Cerebellar nuclear complex (tissue), 1 donor: Measurements from ENCODE around the gene RBBP8NL.

Source experiments
- DNase-seq, 2 experiments: peaks; one replicate each; lab custom pipeline; 2025; lab: John Stamatoyannopoulos, UW

The RBBP8NL gene

GRCh38 chr20:62461157-62461556 lies 33.8 kb upstream of the RBBP8NL start:
- no peak for DNase-seq

DNA sequence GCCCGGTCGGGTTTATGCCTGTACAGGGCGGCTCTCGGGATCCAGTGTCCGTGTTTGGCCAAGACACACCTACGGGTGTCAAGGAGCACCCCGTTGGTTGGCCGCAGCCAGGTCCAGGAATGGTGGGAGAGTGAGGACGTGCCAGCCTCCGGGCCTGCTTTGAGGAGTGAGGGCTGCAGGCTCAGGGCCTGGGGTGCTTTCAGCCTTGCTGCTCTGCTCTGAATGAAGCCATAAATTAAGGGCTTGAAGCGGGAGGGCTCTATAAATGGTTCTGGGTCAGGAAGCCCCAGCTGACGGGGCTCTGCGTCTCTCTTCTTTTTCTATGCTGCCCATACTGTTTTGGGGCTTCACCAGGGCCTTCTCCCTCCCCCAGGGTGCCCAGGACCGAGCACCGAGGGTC lies 33.3 kb upstream of the RBBP8NL start:
- no peak for DNase-seq

DNA sequence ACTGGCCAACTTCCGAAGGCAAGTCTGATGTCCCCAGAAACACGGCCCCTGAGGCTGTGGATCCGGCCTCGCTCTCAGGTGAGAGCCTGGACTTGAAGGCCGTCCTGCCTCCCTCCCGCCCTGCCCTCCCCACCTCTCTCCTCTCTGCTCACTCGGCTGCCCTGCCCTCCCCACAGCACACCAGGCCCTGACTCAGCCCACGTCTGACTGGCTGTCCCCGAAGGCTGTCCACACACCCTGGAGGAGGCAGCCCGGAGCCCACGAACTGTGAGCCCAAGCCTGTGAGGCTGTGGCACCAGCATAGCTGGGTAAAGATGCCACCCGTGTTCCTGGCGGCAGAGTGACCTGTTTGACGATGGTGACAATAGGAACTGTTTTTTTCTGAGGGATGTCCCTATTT lies 32.1 kb upstream of the RBBP8NL start:
- DNase-seq: no peak

DNA sequence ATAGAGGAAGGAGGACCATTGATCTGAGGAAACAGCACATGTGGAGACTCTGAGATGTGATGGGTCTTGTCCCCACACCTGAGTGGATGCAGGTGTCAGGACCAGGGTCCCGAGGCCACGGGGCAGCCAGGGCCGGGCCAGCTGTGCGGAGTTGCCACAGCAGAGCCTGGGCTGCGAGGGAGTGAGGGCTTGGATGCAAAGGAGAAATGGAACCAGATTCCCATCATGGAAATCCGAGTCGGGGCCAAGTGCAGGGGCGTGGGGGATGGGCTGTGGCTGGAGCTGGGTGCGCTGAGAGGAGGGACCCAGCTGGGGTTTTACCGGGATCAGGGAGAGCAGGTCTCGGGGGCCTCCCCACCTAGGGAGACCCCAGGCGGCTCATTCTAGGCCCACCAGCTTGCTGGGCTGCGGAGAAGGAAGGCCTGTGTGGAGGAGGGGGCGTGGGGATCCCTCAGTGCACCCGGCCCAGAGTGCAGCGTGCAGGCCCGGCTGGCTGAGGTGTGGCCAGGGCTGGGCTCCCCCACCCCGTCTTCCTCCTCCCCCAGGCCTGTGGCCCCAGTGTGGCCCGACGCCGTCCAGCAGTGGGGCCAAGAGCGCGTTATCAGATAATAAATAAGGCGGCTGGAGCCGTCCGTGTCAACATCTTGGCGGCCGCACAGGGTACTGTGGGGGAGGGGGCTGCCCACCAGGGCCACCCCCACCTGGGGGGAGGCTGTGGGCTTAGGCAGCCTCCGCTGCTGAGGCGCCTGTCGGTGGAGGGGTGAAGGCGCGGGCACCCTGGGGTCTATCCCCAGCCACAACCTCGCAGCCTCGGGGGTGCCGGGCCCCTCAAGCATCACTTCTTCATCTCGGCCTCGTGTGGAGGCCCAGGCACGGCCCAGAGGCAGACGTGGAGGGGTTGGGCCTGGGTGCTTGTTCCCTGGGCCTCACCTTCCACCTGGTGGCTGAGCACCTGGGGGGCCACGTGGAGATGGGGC lies 31.2 kb upstream of the RBBP8NL start:
- no peak for DNase-seq

GRCh38 chr20:62457831-62458230 lies 30.5 kb upstream of the RBBP8NL start:
- DNase-seq: no peak

- no peak for DNase-seq
Measured at GRCh38 chr20:62457098-62457497, 29.8 kb upstream of the RBBP8NL start.

DNA sequence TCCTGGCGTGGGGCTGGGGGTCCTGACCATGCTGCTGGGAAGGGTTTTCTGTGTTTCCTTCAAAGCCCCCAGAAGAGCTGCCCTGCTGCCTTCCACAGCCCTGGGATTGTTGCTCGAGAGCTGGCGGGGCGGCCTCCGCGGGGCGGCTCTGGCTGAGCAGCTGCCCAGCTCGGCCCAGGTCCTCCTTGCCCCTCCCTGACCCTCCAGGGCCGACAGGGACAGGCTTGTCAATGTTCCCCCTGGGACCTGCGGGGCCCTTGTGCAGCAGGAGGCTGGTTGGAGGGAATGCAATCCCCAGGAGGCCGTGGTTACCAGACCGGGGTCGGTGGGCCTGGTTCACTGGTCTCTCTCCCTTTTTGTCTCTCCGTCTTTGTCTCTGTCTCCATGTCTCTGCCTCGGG lies 28.6 kb upstream of the RBBP8NL start:
- no peak for DNase-seq

DNA sequence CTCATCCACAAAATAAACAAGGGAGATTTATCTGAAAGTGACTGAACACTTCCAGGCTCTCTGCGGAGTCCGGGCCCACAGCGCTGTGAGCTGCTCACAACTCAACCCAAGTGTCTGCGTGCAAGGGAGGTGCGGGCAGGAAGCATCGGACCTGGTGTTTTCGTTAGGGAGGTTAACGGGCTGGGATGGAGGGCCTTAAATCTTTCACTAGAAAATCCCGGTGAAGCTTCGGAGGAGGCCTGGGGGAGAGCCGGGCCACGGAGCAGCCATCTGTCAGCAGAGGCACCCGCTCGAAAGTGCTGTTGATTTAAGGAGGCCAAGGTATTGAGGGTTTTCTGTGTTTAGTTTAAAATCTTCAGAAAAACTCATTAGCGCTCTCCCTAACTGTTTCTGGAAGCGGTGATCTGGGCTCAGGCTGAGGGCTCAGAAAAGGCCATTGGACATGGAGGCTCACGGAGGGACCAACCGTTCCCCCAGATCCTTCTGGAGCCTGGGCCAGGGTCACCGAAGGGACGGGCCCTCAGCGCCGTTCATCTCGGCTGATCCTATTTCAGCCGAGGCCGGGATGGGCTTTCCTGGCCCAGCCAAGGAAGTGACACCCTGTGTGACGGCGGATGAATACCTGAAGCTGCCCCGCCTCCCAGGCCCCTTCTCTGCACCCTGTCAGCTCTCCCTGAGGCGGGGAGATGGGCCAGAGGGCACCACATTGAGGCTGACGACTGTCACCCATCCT lies 27.7 kb upstream of the RBBP8NL start:
- no peak for DNase-seq

DNA sequence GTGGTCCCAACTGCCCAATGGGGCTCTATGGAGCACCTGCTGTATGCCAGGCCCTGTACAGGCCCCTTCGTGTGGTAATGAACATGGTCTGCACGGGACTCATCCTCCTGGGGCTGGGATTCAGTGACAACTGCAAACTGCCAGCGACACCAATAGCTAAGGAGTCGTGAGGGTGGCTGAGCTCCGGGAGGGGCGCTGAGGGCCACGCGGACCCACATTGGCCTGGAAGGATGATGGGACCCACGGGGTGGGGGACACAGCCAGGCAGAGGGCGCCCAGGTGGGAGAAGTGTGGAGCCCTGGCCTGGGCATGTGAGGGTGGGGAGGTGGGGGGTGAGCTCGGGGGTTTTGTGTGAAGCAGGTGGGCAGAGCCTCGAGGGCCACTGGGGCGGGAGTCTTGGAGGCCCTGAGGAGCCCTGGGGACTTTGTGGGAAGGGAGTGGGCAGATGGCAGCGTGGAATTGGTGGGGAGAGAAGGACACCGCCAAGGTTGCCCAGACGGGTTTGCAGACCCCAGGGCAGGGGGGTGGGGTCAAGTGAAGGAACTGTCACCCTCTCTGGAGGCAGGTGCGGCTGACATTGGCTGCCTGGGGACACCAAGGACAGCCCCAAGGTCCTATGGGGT lies 26.0 kb upstream of the RBBP8NL start:
- DNase-seq: no peak

GRCh38 chr20:62452475-62453095 lies 25.2 kb upstream of the RBBP8NL start:
- DNase-seq: no peak

DNA sequence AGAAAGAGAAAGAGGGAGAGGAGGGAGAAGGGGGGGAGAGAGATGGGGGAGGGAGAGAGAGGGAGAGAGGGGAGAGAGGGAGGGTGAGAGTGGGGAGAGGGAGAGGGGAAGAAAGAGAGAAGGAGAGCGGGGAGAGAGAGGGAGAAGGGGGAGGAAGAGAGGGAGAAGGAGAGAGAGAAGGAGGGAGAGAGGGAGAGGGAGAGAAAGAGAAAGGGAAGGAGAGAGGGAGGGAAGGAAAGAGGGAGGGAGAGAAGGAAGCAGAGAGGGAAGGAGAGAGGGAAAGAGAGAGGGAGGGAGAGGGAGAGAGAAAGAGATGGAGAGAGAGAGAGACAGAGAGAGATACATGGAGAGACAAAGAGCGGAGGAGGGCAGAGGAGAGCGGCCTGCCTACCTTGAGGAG lies 24.6 kb upstream of the RBBP8NL start:
- no peak for DNase-seq

DNA sequence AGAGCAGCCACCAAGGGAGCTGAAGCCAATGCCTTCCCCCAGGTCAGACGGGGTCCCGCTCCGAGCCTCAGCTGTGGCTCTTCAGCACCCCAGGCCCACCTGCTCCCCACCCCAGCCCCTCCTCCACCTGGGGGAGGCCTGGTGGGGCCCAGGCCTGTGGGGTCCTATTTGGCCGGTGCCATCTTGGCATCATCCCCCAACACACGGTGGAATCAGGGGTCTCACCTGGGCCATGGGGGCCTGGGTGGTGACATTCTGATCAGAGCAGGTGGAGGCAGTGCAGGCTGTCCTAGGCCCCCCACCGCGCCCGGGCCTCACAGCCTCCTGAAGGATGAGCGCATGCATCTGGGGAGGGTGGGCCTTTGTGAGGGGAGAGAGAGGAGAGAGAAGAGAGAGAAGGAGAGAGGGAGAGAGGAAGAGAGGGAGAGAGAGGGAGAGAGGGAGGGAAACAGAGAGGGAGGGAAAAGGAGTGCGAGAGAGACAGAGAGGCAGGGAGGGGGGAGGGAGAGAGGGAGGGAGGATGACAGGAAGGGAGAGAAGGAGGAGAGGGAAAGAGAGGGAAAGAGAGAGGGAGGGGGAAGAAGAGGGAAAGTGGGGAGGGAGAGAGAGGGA lies 23.9 kb upstream of the RBBP8NL start:
- DNase-seq: no peak

DNA sequence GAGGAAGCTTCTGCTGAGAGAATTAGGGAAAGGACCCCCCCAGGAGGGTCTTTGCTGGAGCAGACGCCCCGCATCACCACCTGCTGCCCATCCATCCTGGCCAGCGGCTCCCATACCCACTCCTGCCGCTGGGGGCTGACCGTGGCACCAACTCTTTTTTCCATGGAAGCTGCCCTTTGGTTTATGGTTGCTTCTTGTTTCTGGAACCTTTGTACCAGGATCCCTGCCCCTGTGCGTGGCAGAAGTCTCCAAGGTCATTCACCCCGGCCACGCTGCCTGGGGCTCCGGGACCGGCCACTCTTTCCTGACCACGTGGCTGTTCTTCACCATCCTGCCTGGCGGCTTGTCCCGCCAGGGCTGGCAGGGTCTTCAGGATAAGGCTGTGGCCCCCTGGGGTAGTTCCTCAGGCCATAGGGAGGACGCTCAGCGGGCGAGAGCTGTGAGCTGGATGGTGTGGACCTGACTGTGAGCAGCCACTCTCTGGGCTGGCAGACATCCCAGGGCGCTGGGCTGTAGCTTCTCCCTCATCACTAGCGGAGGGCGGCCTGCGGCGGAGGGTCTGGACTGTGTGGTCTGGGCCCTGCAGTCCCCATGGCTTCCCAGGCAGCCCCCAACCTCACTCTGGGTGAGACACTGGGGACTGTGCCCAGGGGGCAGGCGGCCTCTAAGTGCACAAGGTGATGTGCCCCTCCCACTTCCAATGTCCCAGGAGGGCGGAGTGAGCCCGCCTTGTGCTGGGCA lies 22.8 kb upstream of the RBBP8NL start:
- DNase-seq: no peak

GRCh38 chr20:62448788-62449187 lies 21.4 kb upstream of the RBBP8NL start:
- DNase-seq: no peak

- DNase-seq: no peak
Measured at GRCh38 chr20:62448038-62448437, 20.7 kb upstream of the RBBP8NL start.

GRCh38 chr20:62446888-62447869 lies 19.8 kb upstream of the RBBP8NL start:
- DNase-seq: no peak

DNA sequence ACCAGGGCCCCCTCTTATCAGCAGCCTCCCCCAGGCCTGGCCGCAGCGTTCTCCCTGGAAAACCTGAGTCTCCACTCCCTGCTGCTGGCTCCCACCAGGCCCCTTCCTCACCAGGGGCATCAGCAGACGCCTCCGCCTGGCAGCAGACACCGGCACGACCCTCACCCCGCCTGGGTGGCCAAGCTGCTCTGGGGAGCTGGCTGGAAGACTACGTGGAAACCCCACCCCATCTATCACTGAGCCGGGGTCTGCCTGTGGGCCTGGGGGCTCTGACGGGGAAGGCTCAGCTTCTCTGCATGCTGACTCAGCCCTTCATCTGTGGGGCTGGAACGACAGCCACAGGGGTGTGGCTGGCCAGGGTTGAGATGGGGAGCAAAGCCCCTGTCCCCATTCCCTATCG lies 19.1 kb upstream of the RBBP8NL start:
- DNase-seq: no peak

- DNase-seq: no peak
Measured at GRCh38 chr20:62445553-62446340, 18.4 kb upstream of the RBBP8NL start.

DNA sequence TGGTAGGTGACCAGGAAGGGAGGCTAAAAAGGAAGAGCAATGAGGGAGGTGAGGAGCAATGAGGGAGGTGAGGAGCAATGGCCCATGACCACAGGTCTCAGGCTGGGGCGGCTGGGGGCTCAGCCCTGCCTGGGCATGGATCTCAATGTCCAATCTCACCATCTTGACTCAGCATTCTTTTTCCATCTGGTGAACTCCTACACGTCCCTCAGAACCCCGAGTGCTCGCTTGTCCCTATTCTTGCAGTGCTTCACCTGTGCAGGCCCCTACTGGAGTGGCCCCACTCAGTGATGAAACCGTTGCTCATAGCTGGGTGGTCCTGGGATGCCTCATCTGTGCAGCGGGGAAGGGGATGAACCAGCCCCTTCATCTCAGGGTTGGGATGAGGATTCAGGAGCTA lies 16.9 kb upstream of the RBBP8NL start:
- DNase-seq: no peak
